SU-DHL-6 (cell line): Measurements from ENCODE around the gene TOGARAM2.

Experiments used
- H2AFZ ChIP-seq: fragments of 200-600 bp; sonication (generic); 2 replicates; pipeline ENCODE4 v1.6.1; 2014; ENCODE audit warnings: low read depth, mild to moderate bottlenecking, moderate library complexity, mixed read lengths, antibody characterized with exemption, low read length; ENCODE audit not compliant: severe bottlenecking
- H3F3A ChIP-seq: fragments of 200-600 bp; shearing (Covaris generic); 2 replicates; pipeline ENCODE4 v1.6.0; 2016; ENCODE audit warnings: antibody characterized with exemption, mild to moderate bottlenecking; ENCODE audit not compliant: insufficient read depth
- H3K27ac ChIP-seq: fragments of 200-600 bp; sonication (generic); 2 replicates; pipeline ENCODE4 v1.5.1; 2016; ENCODE audit warnings: low read depth, mild to moderate bottlenecking, low read length, moderate library complexity, mixed read lengths
- H3K27me3 ChIP-seq: fragments of 200-600 bp; sonication (generic), shearing (Covaris generic); 2 replicates; pipeline ENCODE4 v1.6.0; 2014; ENCODE audit warnings: mild to moderate bottlenecking, low read length
- H3K36me3 ChIP-seq: fragments of 200-600 bp; sonication (generic); 2 replicates; pipeline ENCODE4 v1.6.1; 2014; ENCODE audit warnings: mild to moderate bottlenecking, low read length, mixed read lengths
- H3K4me2 ChIP-seq: fragments of 300-600, 200-600 bp; shearing (Covaris generic), sonication (generic); 2 replicates; pipeline ENCODE4 v1.6.0; 2014; ENCODE audit warnings: low read length, low read depth, mild to moderate bottlenecking; ENCODE audit not compliant: poor library complexity, severe bottlenecking
- H3K4me3 ChIP-seq: fragments of 200-600 bp; sonication (generic); 2 replicates; pipeline ENCODE4 v1.5.1; 2014; ENCODE audit warnings: antibody characterized with exemption, low read length, mild to moderate bottlenecking, mixed read lengths; ENCODE audit not compliant: insufficient read depth, poor library complexity, severe bottlenecking
- H3K79me2 ChIP-seq: fragments of 200-600 bp; sonication (generic); 2 replicates; pipeline ENCODE4 v1.6.1; 2014; ENCODE audit warnings: mild to moderate bottlenecking, low read length, moderate library complexity; ENCODE audit not compliant: insufficient read depth
- H3K9ac ChIP-seq: fragments of 200-600 bp; sonication (generic); 2 replicates; pipeline ENCODE4 v1.7.0; 2014; ENCODE audit warnings: mild to moderate bottlenecking, low read length
- H3K9me2 ChIP-seq: fragments of 200-600 bp; sonication (generic); replicated peaks from 2 replicates; pipeline ENCODE4 v1.6.1; 2014; ENCODE audit warnings: low read length; ENCODE audit not compliant: insufficient read depth
- H3K9me3 ChIP-seq: fragments of 200-600 bp; sonication (generic); 2 replicates; pipeline ENCODE4 v1.6.1; 2014; ENCODE audit warnings: low read length, mixed read lengths; ENCODE audit not compliant: insufficient read depth
- H4K20me1 ChIP-seq: fragments of 200-600 bp; sonication (generic); 2 replicates; pipeline ENCODE4 v1.6.1; 2014; ENCODE audit warnings: low read depth, mild to moderate bottlenecking, antibody characterized with exemption, low read length, moderate library complexity, mixed read lengths
- CTCF ChIP-seq: fragments of 200-600 bp; sonication (generic); IDR thresholded peaks from one replicate; pipeline ENCODE4 v1.5.1; 2017; ENCODE audit warnings: antibody characterized with exemption, mild to moderate bottlenecking, low read length, moderate library complexity; ENCODE audit not compliant: insufficient read depth, poor library complexity, severe bottlenecking
- EZH2phosphoT487 ChIP-seq: fragments of 200-600 bp; sonication (generic), shearing (Covaris generic); conservative IDR thresholded peaks from 2 replicates; pipeline ENCODE4 v1.6.1; 2018; ENCODE audit warnings: mild to moderate bottlenecking, antibody characterized with exemption, low read length, moderate library complexity, mixed read lengths

Gene TOGARAM2

DNA sequence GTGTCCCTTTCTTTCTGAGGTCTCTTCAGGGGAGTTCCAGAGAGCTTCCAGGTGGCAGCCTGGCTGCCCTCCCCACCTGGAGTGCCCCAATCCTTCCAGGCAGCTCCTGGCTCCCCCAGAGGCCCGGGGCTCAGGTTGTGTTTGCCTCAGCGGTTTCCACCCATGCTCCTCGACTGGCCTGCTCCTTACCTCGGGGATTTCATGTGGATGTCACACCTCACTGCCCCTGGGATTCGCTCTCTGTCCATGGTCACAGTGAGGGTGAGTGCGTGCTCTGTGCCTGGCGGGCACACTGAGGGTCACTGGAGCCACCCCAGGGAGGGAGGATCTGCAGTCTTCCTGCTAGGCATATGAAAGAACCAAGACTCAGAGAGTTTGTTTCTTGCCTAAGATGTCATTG, 2.1 kb upstream of the TOGARAM2 start:
- TF ChIP-seq CTCF (no peak), EZH2phosphoT487 (no peak)
- H3K9me3 ChIP-seq, result no peaks in the 10 kb centered on the region
- H3K27ac ChIP-seq, result no peak overlapping the region
- no peaks in the 10 kb centered on the region for H4K20me1 ChIP-seq
- H3K79me2 ChIP-seq, result no peaks in the 10 kb centered on the region
- no peaks in the 10 kb centered on the region for H3K36me3 ChIP-seq
- no peak overlapping the region for H3K9ac ChIP-seq
- H3K9me2 ChIP-seq, result no peaks in the 10 kb centered on the region
- H2AFZ ChIP-seq, result no peak overlapping the region
- no peaks in the 10 kb centered on the region for H3F3A ChIP-seq
- no peak overlapping the region for H3K4me3 ChIP-seq
- no peak overlapping the region for H3K4me2 ChIP-seq
- H3K27me3 ChIP-seq, result no peaks in the 10 kb centered on the region

DNA sequence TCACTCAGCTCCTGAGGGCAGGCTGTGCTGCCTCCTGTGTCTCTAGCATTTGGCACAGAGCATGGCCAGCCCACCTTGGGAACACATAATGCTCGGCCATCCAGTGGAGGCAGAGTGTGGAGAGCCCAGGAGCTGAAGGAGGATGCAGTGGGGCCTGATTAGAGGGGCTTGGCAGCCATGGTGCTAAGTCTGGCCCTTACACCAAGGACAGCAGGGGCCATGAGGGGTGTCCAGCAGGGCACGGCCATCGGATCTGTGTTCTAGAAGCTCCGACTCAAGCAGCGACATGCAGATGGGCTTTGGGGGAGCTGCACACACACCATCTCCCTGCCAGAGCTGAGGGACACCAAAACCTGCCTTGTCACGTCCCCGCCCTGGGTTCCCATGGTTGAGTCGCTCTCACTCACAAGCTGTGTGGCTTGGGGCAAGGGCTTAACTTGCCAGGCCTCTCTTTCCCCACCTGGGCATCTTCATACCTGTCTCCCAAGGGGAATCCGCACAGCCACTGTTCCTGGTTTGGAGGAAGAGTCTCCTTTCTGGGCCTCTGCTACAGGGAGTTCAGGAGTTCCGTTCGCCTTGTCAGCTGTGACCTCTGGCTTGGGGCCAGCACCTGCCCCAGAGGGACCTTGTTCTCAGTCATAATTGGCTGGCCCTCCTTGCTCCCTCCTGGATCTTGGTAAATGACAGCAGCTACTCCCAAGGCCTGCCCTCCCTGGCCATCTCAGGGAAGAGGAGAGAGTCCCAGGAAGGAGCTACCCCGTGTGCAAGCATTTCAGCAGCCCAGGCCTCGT, 1.3 kb upstream of the TOGARAM2 start:
- Histone ChIP-seq H2AFZ (no peak overlapping the region), H3K9ac (no peak overlapping the region), H3K4me3 (no peak overlapping the region), H3K79me2 (no peaks in the 10 kb centered on the region), H3K9me3 (no peaks in the 10 kb centered on the region), H3K27ac (no peak overlapping the region), H3K4me2 (no peak overlapping the region), H4K20me1 (no peaks in the 10 kb centered on the region), H3K36me3 (no peaks in the 10 kb centered on the region), H3K27me3 (no peaks in the 10 kb centered on the region), H3K9me2 (no peaks in the 10 kb centered on the region), H3F3A (no peaks in the 10 kb centered on the region)
- no peak for TF ChIP-seq EZH2phosphoT487
- TF ChIP-seq CTCF, result no peak

DNA sequence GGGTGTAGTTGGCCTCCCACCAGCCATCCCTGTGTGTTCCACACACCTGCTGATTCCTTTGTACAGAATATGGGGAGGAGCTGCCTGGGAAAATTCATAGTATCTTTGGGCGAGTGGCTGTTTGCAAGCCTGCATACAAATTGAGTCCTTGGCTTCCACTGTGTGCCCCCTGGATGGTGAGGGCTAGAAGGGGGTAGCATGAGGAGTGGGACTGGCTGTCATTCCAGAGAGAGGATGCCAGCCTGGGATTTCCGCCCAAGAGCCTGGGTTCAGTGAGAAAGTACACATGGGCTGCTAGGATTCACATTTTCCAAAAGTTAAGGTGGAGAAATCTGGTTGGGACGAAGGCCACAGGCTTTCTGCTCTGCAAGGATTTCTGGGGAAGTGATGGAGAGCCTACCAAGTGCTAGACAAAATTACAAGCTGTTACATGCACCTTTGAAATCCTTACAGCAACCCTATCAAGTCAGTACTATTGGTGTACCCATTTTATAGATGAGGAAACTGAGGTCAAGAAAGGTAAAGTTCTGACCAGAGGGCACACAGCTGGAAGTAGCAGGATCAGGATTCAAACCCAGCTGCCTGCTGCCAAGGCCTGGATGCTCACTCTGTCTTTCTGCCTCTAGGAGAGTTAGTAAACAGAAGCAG, 606 bp upstream of the TOGARAM2 start:
- Histone ChIP-seq H3K4me3 (no peak overlapping the region), H3K9ac (no peak overlapping the region), H3K9me2 (no peaks in the 10 kb centered on the region), H4K20me1 (no peaks in the 10 kb centered on the region), H3K4me2 (no peak overlapping the region), H2AFZ (no peak overlapping the region), H3K36me3 (no peaks in the 10 kb centered on the region), H3F3A (no peaks in the 10 kb centered on the region), H3K27me3 (no peaks in the 10 kb centered on the region), H3K9me3 (no peaks in the 10 kb centered on the region), H3K27ac (no peak overlapping the region), H3K79me2 (no peaks in the 10 kb centered on the region)
- TF ChIP-seq CTCF (no peak), EZH2phosphoT487 (no peak)
